ENCODE data around the gene MRPL24. TPM values are rescaled to one million over a fixed set of nuclear protein-coding genes. Genes with fewer than 3 reads are reported as not detected.
A peak's percentile ranks its signal among the peaks of the same experiment; 100 is the strongest.

The MRPL24 gene
- total and polyA plus RNA-seq, 2 of the 4 experiments (the other 2 are of a cell fraction): 68.8 to 99.5 TPM

DNA sequence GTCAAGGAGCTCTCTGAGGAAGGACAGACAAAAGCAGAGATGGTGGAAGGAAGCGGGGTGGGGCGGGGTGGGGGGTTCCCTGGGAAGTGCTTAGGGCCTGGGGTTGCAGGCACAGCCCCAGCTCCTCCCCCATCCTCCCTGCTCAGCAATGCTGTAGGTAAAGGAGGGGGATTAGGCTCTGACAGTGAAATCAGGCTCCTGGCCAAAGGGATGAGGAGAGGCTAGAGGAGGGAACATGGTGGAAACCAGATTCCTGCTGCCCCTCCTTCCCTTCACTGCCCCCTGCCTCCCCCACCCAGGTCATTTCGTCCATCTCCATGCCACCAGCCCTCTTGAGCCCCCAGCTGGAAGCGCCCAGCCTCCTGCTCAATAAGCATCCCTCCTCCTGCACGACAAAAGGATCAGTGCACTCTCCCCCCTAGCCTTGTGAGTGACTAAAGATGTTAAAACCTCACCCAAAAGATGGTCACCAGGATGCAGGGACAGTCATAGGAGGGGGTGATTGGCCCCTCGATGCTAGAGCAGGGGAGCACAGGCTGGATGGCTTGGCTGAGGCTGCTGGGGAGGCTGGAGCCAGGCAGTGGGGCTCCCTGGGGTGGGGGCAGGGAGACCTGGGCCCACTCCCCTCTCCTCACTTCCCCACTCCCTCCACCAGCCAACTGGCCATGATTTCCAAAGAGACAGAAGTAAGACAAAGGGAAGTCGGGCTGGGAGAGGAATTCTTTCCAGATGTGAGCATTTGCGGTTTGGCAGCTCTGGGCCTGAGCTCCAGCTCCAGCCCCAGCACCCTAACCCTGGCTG lies 33.3 kb downstream of the MRPL24 start (continued):
- no peak for TF ChIP-seq RAD21 (IDR thresholded peaks at IDR 0.05; ENCODE audit: low read length)
- no peak for TF ChIP-seq FOS (IDR thresholded peaks at IDR 0.05; ENCODE audit: low read depth, low read length)

DNA sequence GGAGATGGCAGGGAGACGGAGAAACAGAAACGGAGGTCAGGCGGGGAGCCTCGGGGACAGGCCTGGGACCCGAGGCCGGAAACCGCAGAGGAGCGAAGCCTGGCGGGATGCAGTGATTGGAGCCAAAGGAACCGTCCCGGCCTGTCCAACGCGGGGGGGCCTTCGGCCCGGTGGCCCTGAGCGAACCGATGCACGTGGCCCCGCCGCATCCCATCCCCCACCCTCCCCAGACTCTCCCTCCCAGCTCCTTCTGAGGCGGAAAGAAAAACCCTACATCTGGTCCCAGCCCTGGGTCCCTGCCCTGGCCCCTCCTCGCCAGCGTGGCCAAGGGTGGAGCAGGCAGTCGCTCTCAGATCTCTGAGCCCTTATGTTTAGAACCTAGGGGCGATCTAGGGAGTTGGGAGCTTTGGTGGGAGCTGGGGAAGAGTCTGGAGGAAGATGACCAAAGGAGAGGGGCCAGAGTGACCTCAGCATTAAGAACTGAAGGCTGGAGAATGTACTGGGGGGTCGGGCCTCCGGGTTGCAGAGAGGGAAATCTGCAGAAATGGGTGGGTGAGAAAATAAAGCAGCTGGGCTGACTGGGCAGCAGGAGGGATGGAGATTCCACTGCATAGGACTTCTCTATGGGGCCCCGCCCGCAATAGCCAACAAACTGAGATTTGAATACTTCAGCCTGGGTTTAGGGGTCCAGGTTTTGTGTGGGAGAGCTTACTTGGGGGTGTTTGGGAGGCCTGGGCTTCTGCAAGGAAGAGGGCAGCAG lies 34.1 kb downstream of the MRPL24 start:
- H3K23ac ChIP-seq (ENCODE audit: low read depth, low read length): 0 out of 2 replicates have a peak overlapping the region, but pooled peaks have one; percentile 20
- H3K4me1 ChIP-seq (ENCODE audit: control insufficient read depth, insufficient read depth, low read length): peaks cover 48% of the 10 kb centered on the region
- ChIA-PET POLR2A (ENCODE audit: unreplicated experiment) (no interaction called here), CTCF (interaction anchor here (0.8 to 6.9 kb wide), 2 partner anchors 17 to 221 kb away, joined by 3 to 54 read pairs; no protein-coding TSS in a partner anchor)
- peak overlapping the region; percentile 81 for H3K4ac ChIP-seq (ENCODE audit: low read depth, low read length)
- H3K56ac ChIP-seq (ENCODE audit: extremely low read depth, insufficient read depth, low read length): no peak overlapping the region
- H3K9ac ChIP-seq (ENCODE audit: low read depth, low read length): peak overlapping the region; percentile 35
- peak overlapping the region; percentile 28 to 88 for H4K8ac ChIP-seq (ENCODE audit: low read depth in 2 of 2, low read length in 2 of 2)
- intact Hi-C loops (cut with micrococcal nuclease): no loop called here
- no peaks in the 10 kb centered on the region for H3K36me3 ChIP-seq (ENCODE audit: control insufficient read depth, insufficient read depth, low read length)
- H3K9me3 ChIP-seq (ENCODE audit: control insufficient read depth, insufficient read depth, low read length): no peaks in the 10 kb centered on the region
- WGBS, 2 experiments (ENCODE audit: extremely low coverage in 2 of 2, insufficient read length in 1 of 2): 50% methylated on average over 2 of the region's 29 CpGs; no CpG with 5 or more reads in 1 of the 2 experiments
- H3K18ac ChIP-seq (ENCODE audit: low read depth, low read length): peak overlapping the region; percentile 9; the same call in 1 of the 2 replicates
- TF ChIP-seq BHLHE40 (IDR thresholded peaks at IDR 0.05; ENCODE audit: low read depth, low read length): no peak
- TF ChIP-seq RCOR1 (IDR thresholded peaks at IDR 0.05; ENCODE audit: insufficient replicate concordance, low read length): no peak
- TF ChIP-seq, protein P1, sequence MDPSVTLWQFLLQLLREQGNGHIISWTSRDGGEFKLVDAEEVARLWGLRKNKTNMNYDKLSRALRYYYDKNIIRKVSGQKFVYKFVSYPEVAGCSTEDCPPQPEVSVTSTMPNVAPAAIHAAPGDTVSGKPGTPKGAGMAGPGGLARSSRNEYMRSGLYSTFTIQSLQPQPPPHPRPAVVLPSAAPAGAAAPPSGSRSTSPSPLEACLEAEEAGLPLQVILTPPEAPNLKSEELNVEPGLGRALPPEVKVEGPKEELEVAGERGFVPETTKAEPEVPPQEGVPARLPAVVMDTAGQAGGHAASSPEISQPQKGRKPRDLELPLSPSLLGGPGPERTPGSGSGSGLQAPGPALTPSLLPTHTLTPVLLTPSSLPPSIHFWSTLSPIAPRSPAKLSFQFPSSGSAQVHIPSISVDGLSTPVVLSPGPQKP (IDR thresholded peaks at IDR 0.05; ENCODE audit: borderline replicate concordance, low read depth, low read length): no peak
- TF ChIP-seq, protein P2, sequence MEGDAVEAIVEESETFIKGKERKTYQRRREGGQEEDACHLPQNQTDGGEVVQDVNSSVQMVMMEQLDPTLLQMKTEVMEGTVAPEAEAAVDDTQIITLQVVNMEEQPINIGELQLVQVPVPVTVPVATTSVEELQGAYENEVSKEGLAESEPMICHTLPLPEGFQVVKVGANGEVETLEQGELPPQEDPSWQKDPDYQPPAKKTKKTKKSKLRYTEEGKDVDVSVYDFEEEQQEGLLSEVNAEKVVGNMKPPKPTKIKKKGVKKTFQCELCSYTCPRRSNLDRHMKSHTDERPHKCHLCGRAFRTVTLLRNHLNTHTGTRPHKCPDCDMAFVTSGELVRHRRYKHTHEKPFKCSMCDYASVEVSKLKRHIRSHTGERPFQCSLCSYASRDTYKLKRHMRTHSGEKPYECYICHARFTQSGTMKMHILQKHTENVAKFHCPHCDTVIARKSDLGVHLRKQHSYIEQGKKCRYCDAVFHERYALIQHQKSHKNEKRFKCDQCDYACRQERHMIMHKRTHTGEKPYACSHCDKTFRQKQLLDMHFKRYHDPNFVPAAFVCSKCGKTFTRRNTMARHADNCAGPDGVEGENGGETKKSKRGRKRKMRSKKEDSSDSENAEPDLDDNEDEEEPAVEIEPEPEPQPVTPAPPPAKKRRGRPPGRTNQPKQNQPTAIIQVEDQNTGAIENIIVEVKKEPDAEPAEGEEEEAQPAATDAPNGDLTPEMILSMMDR (conservative IDR thresholded peaks at IDR 0.05; ENCODE audit: low read depth, low read length): no peak
- TF ChIP-seq MAFK (IDR thresholded peaks at IDR 0.05; ENCODE audit: low read depth, low read length): no peak
- H2AFZ ChIP-seq (replicated peaks; ENCODE audit: low read length, poor library complexity): peak overlapping the region; percentile 90
- peak overlapping the region; percentile 58; the same call in 2 of the 3 replicates for H2BK15ac ChIP-seq (ENCODE audit: low read depth, low read length)
- H3K79me1 ChIP-seq (ENCODE audit: low read depth in 1 of 2, low read length in 2 of 2): no peaks in the 10 kb centered on the region
- dilution Hi-C loops (cut with HindIII; ENCODE audit: low sequenced_read_pairs, unreplicated experiment): no loop called here
- H3K4me3 ChIP-seq (ENCODE audit: insufficient read depth, low read depth, low read length): no peak overlapping the region
- H2AK5ac ChIP-seq (ENCODE audit: low read depth, low read length): peak overlapping the region; percentile 89
- no peak for ATAC-seq (ENCODE audit: low read depth)
- H2BK120ac ChIP-seq (ENCODE audit: low read depth, low read length): peak overlapping the region; percentile 67
- peaks cover 3% of the 10 kb centered on the region; the same call in 1 of the 2 replicates for H3K9me1 ChIP-seq (ENCODE audit: insufficient read depth, low read length)
- H3K4me2 ChIP-seq (ENCODE audit: low read depth, low read length): peak overlapping the region; percentile 30; the same call in 1 of the 2 replicates
- H3K27me3 ChIP-seq (ENCODE audit: control insufficient read depth, insufficient read depth, low read length): peaks cover 5% of the 10 kb centered on the region
- peak overlapping the region; percentile 90 for H2AK9ac ChIP-seq (replicated peaks; ENCODE audit: low read depth, low read length, poor library complexity)
- H4K91ac ChIP-seq (ENCODE audit: insufficient read depth, low read depth, low read length): peak overlapping the region; percentile 78
- peak overlapping the region; percentile 10; the same call in 1 of the 2 replicates for H3K27ac ChIP-seq (ENCODE audit: insufficient read depth, low read length)
- no peak overlapping the region for H2BK5ac ChIP-seq (ENCODE audit: low read depth, low read length, poor library complexity, severe bottlenecking)
- no TSS peak for BruUV-seq (replicated peaks)
- H3K14ac ChIP-seq (replicated peaks; ENCODE audit: low read depth, low read length): peak overlapping the region; percentile 60; the same call in 1 of the 2 replicates
- H4K5ac ChIP-seq (ENCODE audit: low read depth, low read length): peak overlapping the region; percentile 73
- H2BK20ac ChIP-seq (ENCODE audit: low read depth, low read length): peak overlapping the region; percentile 70
- in situ Hi-C loops (cut with MboI; ENCODE audit: low sequenced_read_pairs): no loop called here
- H4K20me1 ChIP-seq (ENCODE audit: insufficient read depth, low read length): no peaks in the 10 kb centered on the region
- no peak for DNase-seq

Data from IMR-90 (cell line).